Nasal cavity respiratory epithelium epithelial cell of viscerocranial mucosa (primary cell): ENCODE measurements around the gene SLC22A14. TPM values are rescaled to one million over a fixed set of nuclear protein-coding genes. Genes with fewer than 3 reads are reported as not detected.

ENCODE experiments used
- total RNA-seq: library from RNA; depleted of rRNA; stranded (reverse); fragments of >200 nt; gene quantifications from 2 replicates; pipeline ENCODE4 v1.2.3, GENCODE V29; 2014

The SLC22A14 gene, protein sequence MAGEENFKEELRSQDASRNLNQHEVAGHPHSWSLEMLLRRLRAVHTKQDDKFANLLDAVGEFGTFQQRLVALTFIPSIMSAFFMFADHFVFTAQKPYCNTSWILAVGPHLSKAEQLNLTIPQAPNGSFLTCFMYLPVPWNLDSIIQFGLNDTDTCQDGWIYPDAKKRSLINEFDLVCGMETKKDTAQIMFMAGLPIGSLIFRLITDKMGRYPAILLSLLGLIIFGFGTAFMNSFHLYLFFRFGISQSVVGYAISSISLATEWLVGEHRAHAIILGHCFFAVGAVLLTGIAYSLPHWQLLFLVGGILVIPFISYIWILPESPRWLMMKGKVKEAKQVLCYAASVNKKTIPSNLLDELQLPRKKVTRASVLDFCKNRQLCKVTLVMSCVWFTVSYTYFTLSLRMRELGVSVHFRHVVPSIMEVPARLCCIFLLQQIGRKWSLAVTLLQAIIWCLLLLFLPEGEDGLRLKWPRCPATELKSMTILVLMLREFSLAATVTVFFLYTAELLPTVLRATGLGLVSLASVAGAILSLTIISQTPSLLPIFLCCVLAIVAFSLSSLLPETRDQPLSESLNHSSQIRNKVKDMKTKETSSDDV
- total RNA-seq: 0.34 and 0.57 TPM in 2 replicates

DNA sequence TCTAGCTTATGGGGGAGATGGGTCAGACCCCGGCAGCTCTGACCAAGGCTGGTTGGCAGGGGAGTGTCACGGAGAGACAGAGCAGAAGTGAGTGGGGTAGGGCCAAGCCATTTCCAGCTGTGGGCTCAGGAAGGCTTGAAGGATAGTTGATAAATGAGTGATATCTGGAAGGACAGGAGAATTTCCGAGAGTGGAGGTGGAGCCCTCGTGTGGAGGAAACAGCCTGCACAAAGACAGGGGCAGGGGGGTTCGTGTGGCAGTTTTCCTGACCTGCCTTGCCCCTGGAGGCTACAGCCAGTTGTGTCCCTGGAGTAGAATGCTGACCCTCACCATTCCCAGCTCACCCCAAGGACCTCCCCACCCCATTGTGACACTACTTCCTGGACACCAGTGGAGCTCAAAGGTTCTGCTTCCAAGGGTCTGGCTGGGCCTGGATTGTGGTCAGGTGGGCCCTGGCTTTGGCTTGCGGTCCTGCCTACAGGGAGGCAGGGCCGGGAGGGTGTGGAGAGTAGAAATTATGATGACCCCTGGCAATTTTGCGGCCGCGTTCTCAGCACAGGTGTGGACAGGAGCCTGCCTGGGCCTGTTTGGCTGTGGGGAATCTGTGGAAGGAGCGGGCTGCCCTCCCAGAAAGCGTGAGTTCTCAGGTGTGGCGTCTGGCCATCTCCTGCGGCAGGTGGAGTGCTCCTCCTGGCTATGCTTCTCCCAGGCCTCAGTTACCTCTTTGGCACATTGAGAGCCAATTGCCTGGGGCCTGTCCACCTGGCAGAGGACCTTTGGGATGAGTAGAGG, at the start of gene SLC22A14:
SLC22A14 (plus strand) TSS at position 400 of the 792 bp plus-strand sequence. CDS start 23,733 bp downstream, outside the sequence.

DNA sequence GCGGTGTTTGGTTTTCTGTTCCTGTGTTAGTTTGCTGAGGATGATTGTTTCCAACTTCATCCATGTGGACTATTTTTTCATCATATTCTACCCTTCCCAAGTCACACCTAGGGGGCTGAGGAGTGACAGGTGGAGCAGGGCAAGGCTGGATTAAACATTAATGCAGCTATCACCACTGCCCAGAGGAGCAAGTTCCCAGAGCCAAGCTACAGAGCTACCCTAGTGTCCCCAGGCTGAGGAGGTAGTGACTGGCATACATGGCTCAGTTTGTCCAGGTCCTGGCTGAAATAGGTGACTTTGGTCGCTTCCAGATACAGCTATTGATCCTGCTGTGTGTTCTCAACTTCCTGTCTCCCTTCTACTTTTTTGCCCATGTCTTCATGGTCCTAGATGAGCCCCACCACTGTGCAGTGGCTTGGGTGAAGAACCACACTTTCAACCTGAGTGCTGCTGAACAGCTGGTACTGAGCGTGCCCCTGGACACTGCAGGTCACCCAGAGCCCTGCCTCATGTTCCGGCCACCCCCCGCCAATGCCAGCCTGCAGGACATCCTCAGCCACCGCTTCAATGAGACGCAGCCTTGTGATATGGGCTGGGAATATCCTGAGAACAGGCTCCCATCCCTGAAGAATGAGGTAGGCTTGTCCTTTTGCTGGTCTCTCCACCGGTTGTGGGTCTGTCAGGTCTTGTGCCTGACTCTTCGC, 16.3 kb upstream of the SLC22A14 start, which contains the start of gene SLC22A13:
SLC22A13 (plus strand) TSS at position 209 of the 704 bp plus-strand sequence; CDS start at position 258, 49 bp downstream.

DNA sequence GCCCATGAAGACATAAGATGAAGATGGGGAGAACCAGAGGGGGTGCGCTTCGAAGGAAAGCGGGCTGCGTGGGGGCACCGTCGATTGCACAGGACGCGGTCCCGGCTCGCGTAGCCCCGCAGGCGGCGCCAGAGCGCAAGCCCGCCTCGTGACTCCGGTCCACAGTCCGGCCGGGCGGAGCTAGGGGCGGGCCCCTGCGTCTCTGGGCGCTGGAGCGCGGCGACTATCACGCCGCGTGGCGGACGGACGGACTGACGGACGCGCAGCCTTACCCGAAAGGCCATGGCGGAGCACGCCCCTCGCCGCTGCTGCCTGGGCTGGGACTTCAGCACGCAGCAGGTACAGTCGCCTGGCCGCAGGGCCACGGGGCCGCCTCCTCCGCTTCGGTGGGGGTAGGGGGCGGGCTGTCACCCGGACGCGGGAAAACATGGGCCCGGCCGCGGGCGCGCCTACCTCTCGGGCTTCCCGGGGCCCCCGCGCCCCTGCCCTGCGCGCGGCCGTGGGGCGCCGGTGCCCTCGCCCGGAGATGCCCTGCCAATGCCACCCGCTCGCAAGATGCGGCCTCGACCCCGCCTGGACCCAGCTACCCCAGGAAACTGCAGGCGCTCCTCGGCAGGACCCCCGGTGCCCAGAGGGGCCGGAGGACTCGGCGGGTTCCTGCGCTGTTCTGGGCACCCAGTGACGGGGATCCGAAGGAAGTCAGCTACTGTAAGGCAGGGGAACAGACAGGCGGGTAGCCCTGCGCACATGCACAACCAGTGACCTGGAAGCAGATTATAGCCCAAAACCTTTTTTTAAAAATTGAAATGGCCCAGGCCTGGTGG, 64.7 kb downstream of the SLC22A14 start, which contains the start of gene XYLB:
XYLB (plus strand) TSS at position 199 of the 824 bp plus-strand sequence; CDS start at position 283, 84 bp downstream.

Other genes with a start within 250 kb of the SLC22A14 start
- under 0.01 and 0.21 TPM in 2 replicates for gene DLEC1, start 243.1 kb upstream of the SLC22A14 start, total RNA-seq
- gene ACAA1, start 145.2 kb upstream of the SLC22A14 start, total RNA-seq: 46.9 and 54.7 TPM in 2 replicates
- gene MYD88, start 143.6 kb upstream of the SLC22A14 start, total RNA-seq: 18.8 and 33.0 TPM in 2 replicates
- 66.7 and 167 TPM in 2 replicates for gene OXSR1, start 116.8 kb upstream of the SLC22A14 start, total RNA-seq
- 0.34 and 0.43 TPM in 2 replicates for gene SLC22A13, start 16.5 kb upstream of the SLC22A14 start, total RNA-seq
- 2.1 and 4.6 TPM in 2 replicates for gene XYLB, start 64.5 kb downstream of the SLC22A14 start, total RNA-seq
- gene ACVR2B, start 171.6 kb downstream of the SLC22A14 start, total RNA-seq: 4.1 and 7.5 TPM in 2 replicates
- gene EXOG, start 214.0 kb downstream of the SLC22A14 start, total RNA-seq: 4.4 and 18.9 TPM in 2 replicates